GM12872 (cell line): ENCODE measurements around the gene SCO1.

Source experiments
- CTCF ChIP-seq: IDR thresholded peaks from 3 replicates; pipeline ENCODE4 v1.5.1; 2011; ENCODE audit warnings: low read depth, mild to moderate bottlenecking, low read length, moderate library complexity; ENCODE audit not compliant: insufficient read depth

Gene SCO1

DNA sequence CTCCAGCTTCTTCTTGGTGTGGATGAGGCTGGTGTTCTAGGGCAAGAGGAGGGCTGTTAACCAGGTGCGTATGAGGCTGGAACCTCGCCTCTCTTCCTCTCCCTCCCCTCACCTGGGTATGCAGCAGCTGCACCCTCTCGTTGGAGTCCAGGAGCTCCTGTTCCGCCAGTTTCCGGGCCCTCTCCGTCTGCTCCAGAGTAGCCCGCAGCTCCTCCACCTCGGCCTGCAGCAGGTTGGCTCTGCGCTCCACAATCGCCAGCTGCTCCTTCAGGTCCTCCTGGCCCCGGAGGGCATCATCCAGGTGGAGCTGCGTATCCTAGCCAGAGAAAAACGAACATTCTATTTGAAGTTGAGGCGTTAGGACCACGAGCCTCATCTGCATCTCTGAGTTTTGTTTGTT, 65.6 kb downstream of the SCO1 start:
- TF ChIP-seq CTCF = no peak

DNA sequence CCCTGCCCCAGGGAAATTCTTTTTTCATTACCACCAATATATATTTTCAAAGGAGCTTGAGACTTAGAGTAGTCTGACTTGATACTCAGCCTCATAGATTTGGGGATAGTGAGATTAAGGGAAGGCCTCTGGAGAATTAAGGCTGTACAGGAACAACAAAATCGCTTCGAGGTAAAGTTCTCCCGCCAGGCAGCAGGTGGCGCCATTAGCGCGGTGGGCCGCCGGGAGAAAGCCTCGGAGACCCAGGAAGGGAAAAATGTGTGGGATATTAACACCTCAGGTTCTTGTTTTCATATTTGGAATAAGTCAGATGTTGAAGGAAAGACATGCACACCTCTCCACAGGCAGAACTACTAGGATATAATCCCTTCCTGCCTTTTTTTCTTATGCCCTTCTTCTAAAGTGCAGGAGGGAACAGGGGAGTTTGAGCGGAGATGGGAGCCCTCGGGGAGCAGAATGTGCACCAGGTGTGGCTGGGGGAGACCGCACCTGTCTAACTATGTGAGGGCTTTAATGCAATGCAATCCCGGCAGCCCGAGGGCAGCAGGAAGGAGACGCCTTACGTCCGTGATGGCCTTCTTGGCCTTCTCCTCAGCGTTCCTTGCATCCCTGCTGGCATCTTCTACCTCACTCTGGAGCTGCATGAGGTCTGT, 66.2 kb downstream of the SCO1 start:
- TF ChIP-seq CTCF = peak; percentile 87

DNA sequence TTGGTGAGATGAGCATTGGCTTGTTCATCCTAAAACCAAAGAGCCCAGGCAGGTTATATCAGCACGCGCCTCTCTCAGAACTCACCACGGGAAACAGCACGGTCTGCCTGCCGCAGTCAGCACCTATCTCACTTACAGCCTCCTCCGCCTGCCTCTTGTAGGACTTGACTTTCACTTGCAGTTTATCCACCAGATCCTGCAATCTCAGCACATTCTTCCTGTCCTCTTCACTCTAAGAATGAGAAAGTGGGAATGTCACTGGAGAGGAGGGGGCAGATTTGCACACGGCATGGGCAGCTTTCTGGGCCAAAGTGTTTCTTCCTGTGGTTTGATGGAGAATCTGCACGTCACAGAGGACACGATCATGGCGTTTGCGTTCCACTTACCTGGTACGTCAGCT, 67.6 kb downstream of the SCO1 start:
- no peak for TF ChIP-seq CTCF

- peak; percentile 53 for TF ChIP-seq CTCF
These were observed 68.6 kb downstream of the SCO1 start for GRCh38 chr17:10628756-10629155.

GRCh38 chr17:10626390-10626789, 70.9 kb downstream of the SCO1 start:
- TF ChIP-seq CTCF = no peak

- TF ChIP-seq CTCF = no peak
These were observed 72.4 kb downstream of the SCO1 start for GRCh38 chr17:10624969-10625368.

- no peak for TF ChIP-seq CTCF
These were observed 73.5 kb downstream of the SCO1 start for GRCh38 chr17:10623737-10624338.
